HEK293 (cell line): ENCODE measurements around the gene SAP30.

Experiments
- SP2 ChIP-seq: fragments of 450-650 bp; formaldehyde crosslinking; IDR thresholded peaks from 2 replicates; pipeline ENCODE4 v1.5.1; 2016; ENCODE audit warnings: missing biosample characterization, missing genetic modification characterization
- ZNF112 ChIP-seq: fragments of 450-650 bp; formaldehyde crosslinking; IDR thresholded peaks from 2 replicates; pipeline ENCODE4 v1.5.0; 2017; ENCODE audit warnings: missing biosample characterization, missing genetic modification characterization
- ZNF121 ChIP-seq: fragments of 450-650 bp; formaldehyde crosslinking; IDR thresholded peaks from 2 replicates; pipeline ENCODE4 v1.5.1; 2016; ENCODE audit warnings: missing biosample characterization, missing genetic modification characterization
- ZNF24 ChIP-seq: fragments of 450-650 bp; formaldehyde crosslinking; IDR thresholded peaks from 2 replicates; pipeline ENCODE4 v1.5.1; 2016; ENCODE audit warnings: missing biosample characterization, missing genetic modification characterization
- ZNF274 ChIP-seq, 2 experiments: fragments of 200-500 bp in 1 of 2; fragments of 450-650 bp in 1 of 2; sonication (Bioruptor generic) in 1 of 2; formaldehyde crosslinking in 1 of 2; IDR thresholded peaks; 2 replicates each; pipeline versions ENCODE4 v1.5.1 to v1.6.1; 2014 to 2016; ENCODE audit warnings: borderline replicate concordance in 1 of 2, inconsistent platforms in 1 of 2, low read length in 1 of 2, missing biosample characterization in 1 of 2, missing genetic modification characterization in 1 of 2
- ZNF416 ChIP-seq: fragments of 450-650 bp; formaldehyde crosslinking; IDR thresholded peaks from 2 replicates; pipeline ENCODE4 v1.5.1; 2016; ENCODE audit warnings: missing biosample characterization, missing genetic modification characterization
- ZNF830 ChIP-seq: fragments of 450-650 bp; IDR thresholded peaks from 2 replicates; pipeline ENCODE4 v1.5.0; 2018; ENCODE audit warnings: missing biosample characterization, missing genetic modification characterization, low read depth, mild to moderate bottlenecking, moderate library complexity
- TF ChIP-seq, protein P1 (sequence below): fragments of 450-650 bp; formaldehyde crosslinking; IDR thresholded peaks from 2 replicates; pipeline ENCODE4 v1.5.1; 2016; ENCODE audit warnings: missing biosample characterization, missing genetic modification characterization
- TF ChIP-seq, protein P2 (sequence below): fragments of 450-650 bp; formaldehyde crosslinking; IDR thresholded peaks from 2 replicates; pipeline ENCODE4 v1.5.1; 2016; ENCODE audit warnings: missing biosample characterization, missing genetic modification characterization
- TF ChIP-seq, protein P3 (sequence below): fragments of 450-650 bp; formaldehyde crosslinking; IDR thresholded peaks from 2 replicates; pipeline ENCODE4 v1.5.1; 2017; ENCODE audit warnings: missing biosample characterization, missing genetic modification characterization
- TF ChIP-seq, protein P4 (sequence below): fragments of 450-650 bp; formaldehyde crosslinking; IDR thresholded peaks from 2 replicates; pipeline ENCODE4 v1.5.1; 2016; ENCODE audit warnings: missing biosample characterization, missing genetic modification characterization

DNA sequence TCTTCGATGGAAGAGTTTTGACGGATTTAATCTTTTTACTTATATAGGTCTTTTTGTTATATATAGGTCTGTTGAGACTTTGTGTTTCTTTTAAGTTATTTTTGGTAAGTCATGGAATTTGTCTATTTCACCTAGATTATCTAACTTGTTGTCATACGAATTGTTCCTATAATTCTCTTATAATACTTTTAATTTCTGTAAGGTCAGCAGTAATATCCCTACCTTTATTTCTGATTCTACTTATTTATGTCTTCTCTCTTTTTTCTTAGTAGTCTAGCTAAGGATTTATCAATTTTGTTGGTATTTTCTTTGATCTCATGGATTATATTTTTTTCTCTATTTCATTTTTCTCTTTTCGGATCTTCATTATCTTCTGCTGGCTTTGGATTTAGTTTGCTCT is 11.6 kb downstream of the SAP30 start:
- TF ChIP-seq, protein P1, sequence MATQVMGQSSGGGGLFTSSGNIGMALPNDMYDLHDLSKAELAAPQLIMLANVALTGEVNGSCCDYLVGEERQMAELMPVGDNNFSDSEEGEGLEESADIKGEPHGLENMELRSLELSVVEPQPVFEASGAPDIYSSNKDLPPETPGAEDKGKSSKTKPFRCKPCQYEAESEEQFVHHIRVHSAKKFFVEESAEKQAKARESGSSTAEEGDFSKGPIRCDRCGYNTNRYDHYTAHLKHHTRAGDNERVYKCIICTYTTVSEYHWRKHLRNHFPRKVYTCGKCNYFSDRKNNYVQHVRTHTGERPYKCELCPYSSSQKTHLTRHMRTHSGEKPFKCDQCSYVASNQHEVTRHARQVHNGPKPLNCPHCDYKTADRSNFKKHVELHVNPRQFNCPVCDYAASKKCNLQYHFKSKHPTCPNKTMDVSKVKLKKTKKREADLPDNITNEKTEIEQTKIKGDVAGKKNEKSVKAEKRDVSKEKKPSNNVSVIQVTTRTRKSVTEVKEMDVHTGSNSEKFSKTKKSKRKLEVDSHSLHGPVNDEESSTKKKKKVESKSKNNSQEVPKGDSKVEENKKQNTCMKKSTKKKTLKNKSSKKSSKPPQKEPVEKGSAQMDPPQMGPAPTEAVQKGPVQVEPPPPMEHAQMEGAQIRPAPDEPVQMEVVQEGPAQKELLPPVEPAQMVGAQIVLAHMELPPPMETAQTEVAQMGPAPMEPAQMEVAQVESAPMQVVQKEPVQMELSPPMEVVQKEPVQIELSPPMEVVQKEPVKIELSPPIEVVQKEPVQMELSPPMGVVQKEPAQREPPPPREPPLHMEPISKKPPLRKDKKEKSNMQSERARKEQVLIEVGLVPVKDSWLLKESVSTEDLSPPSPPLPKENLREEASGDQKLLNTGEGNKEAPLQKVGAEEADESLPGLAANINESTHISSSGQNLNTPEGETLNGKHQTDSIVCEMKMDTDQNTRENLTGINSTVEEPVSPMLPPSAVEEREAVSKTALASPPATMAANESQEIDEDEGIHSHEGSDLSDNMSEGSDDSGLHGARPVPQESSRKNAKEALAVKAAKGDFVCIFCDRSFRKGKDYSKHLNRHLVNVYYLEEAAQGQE (tag by site-specific recombination): no peak
- TF ChIP-seq, protein P2, sequence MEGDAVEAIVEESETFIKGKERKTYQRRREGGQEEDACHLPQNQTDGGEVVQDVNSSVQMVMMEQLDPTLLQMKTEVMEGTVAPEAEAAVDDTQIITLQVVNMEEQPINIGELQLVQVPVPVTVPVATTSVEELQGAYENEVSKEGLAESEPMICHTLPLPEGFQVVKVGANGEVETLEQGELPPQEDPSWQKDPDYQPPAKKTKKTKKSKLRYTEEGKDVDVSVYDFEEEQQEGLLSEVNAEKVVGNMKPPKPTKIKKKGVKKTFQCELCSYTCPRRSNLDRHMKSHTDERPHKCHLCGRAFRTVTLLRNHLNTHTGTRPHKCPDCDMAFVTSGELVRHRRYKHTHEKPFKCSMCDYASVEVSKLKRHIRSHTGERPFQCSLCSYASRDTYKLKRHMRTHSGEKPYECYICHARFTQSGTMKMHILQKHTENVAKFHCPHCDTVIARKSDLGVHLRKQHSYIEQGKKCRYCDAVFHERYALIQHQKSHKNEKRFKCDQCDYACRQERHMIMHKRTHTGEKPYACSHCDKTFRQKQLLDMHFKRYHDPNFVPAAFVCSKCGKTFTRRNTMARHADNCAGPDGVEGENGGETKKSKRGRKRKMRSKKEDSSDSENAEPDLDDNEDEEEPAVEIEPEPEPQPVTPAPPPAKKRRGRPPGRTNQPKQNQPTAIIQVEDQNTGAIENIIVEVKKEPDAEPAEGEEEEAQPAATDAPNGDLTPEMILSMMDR (tag by site-specific recombination): no peak
- TF ChIP-seq, protein P3, sequence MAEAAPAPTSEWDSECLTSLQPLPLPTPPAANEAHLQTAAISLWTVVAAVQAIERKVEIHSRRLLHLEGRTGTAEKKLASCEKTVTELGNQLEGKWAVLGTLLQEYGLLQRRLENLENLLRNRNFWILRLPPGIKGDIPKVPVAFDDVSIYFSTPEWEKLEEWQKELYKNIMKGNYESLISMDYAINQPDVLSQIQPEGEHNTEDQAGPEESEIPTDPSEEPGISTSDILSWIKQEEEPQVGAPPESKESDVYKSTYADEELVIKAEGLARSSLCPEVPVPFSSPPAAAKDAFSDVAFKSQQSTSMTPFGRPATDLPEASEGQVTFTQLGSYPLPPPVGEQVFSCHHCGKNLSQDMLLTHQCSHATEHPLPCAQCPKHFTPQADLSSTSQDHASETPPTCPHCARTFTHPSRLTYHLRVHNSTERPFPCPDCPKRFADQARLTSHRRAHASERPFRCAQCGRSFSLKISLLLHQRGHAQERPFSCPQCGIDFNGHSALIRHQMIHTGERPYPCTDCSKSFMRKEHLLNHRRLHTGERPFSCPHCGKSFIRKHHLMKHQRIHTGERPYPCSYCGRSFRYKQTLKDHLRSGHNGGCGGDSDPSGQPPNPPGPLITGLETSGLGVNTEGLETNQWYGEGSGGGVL (tag by site-specific recombination): no peak
- TF ChIP-seq, protein P4, sequence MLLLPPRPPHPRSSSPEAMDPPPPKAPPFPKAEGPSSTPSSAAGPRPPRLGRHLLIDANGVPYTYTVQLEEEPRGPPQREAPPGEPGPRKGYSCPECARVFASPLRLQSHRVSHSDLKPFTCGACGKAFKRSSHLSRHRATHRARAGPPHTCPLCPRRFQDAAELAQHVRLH (tag by site-specific recombination): no peak
- TF ChIP-seq ZNF830 (tag by site-specific recombination): no peak
- TF ChIP-seq ZNF274 (IDR thresholded peaks at IDR 0.05; ENCODE audit: low read length): no peak
- TF ChIP-seq ZNF274 (tag by site-specific recombination; IDR thresholded peaks at IDR 0.05; ENCODE audit: borderline replicate concordance): no peak
- TF ChIP-seq SP2: no peak
- no peak for TF ChIP-seq ZNF416 (tag by site-specific recombination)
- TF ChIP-seq ZNF121 (tag by site-specific recombination): no peak
- no peak for TF ChIP-seq ZNF112
- no peak for TF ChIP-seq ZNF24 (tag by site-specific recombination)
